CD14-positive monocyte (primary cell): ENCODE data around the gene RPRD1A. TPM values are rescaled to one million over a fixed set of nuclear protein-coding genes. Genes with fewer than 3 reads are reported as not detected.
"Not testable (repeated sequence)": the region's sequence is repeated elsewhere in the genome, so short reads cannot be mapped to it uniquely, and the experiment has no call there.

ENCODE experiments used
- DNase-seq, 3 donors: peaks; one replicate each; pipeline ENCODE4 v3.0.0-alpha.2; 2011 to 2022
- H2AFZ ChIP-seq: 2 replicates; pipeline ENCODE4 v1.6.0; 2012; ENCODE audit warnings: mild to moderate bottlenecking, low read depth, low read length, inconsistent platforms; ENCODE audit not compliant: insufficient read depth, poor library complexity, severe bottlenecking
- H3K27ac ChIP-seq, 2 donors: 1 replicate in 1 of 2; 2 replicates in 1 of 2; pipeline ENCODE4 v1.5.1; 2012 to 2013; ENCODE audit warnings: low read length in 2 of 2, control low read depth in 1 of 2, inconsistent platforms in 1 of 2, low read depth in 1 of 2, mild to moderate bottlenecking in 1 of 2
- H3K27me3 ChIP-seq, 2 donors: one replicate each; pipeline versions ENCODE4 v1.6.0 to v1.6.1; 2011 to 2013; ENCODE audit warnings: low read length in 2 of 2; ENCODE audit not compliant: control insufficient read depth in 2 of 2, insufficient read depth in 2 of 2
- H3K36me3 ChIP-seq, 2 donors: replicated peaks in 1 of 2; 1 replicate in 1 of 2; 2 replicates in 1 of 2; pipeline versions ENCODE4 v1.5.1 to v1.6.1; 2012 to 2013; ENCODE audit warnings: low read length in 2 of 2, control low read depth in 1 of 2, inconsistent platforms in 1 of 2, mild to moderate bottlenecking in 1 of 2; ENCODE audit not compliant: insufficient read depth in 2 of 2, control insufficient read depth in 1 of 2
- H3K4me1 ChIP-seq, 2 donors: 1 replicate in 1 of 2; 2 replicates in 1 of 2; pipeline versions ENCODE4 v1.5.1 to v1.6.1; 2012 to 2013; ENCODE audit warnings: low read length in 2 of 2, control low read depth in 1 of 2, inconsistent platforms in 1 of 2, mild to moderate bottlenecking in 1 of 2, moderate library complexity in 1 of 2; ENCODE audit not compliant: insufficient read depth in 2 of 2, control insufficient read depth in 1 of 2
- H3K4me2 ChIP-seq: replicated peaks from 2 replicates; pipeline ENCODE3; 2012; ENCODE audit warnings: low read length, moderate library complexity, mild to moderate bottlenecking; ENCODE audit not compliant: poor library complexity, severe bottlenecking; ENCODE audit errors: extremely low read depth
- H3K4me3 ChIP-seq, 3 experiments: fragments of 200-600 bp in 1 of 3; sonication (generic) in 1 of 3; replicated peaks in 1 of 3; 1 replicate in 2 of 3; 2 replicates in 1 of 3; pipeline ENCODE4 v1.5.1; 2011 to 2013; ENCODE audit warnings: low read length in 3 of 3, mild to moderate bottlenecking in 3 of 3, control low read depth in 2 of 3, low read depth in 2 of 3, inconsistent platforms in 1 of 3, moderate library complexity in 1 of 3
- H3K79me2 ChIP-seq: 2 replicates; pipeline ENCODE4 v1.6.0; 2012; ENCODE audit warnings: mild to moderate bottlenecking, control low read depth, inconsistent platforms, low read length, moderate library complexity; ENCODE audit not compliant: insufficient read depth
- H3K9ac ChIP-seq: 2 replicates; pipeline ENCODE4 v1.6.0; 2017; ENCODE audit warnings: low read length, mild to moderate bottlenecking; ENCODE audit not compliant: insufficient read depth, poor library complexity, severe bottlenecking
- H3K9me3 ChIP-seq, 2 donors: replicated peaks in 1 of 2; 1 replicate in 1 of 2; 2 replicates in 1 of 2; pipeline versions ENCODE4 v1.5.1 to v1.6.1; 2012 to 2013; ENCODE audit warnings: low read length in 2 of 2, control low read depth in 1 of 2; ENCODE audit not compliant: control insufficient read depth in 1 of 2, insufficient read depth in 1 of 2
- H4K20me1 ChIP-seq: 2 replicates; pipeline ENCODE4 v1.6.0; 2012; ENCODE audit warnings: mild to moderate bottlenecking, low read length, control low read depth, moderate library complexity; ENCODE audit not compliant: insufficient read depth
- H3K27ac Mint-ChIP-seq, 7 donors: one replicate each; pipeline ENCODE4 v1.8.0; 2020; ENCODE audit warnings: mild to moderate bottlenecking in 7 of 7, mixed read lengths in 7 of 7, moderate library complexity in 6 of 7, inconsistent platforms in 2 of 7
- H3K27me3 Mint-ChIP-seq, 3 donors: one replicate each; pipeline ENCODE4 v1.8.0; 2021 to 2022; ENCODE audit warnings: low read depth in 3 of 3, mild to moderate bottlenecking in 3 of 3, mixed read lengths in 3 of 3, moderate library complexity in 3 of 3, inconsistent platforms in 1 of 3
- H3K36me3 Mint-ChIP-seq, 2 donors: one replicate each; pipeline ENCODE4 v1.8.0; 2020; ENCODE audit warnings: mixed read lengths in 2 of 2, inconsistent platforms in 1 of 2, mild to moderate bottlenecking in 1 of 2
- H3K4me1 Mint-ChIP-seq: one replicate; pipeline ENCODE4 v1.8.0; 2020; ENCODE audit warnings: mild to moderate bottlenecking, mixed read lengths
- H3K4me3 Mint-ChIP-seq, 2 donors: one replicate each; pipeline ENCODE4 v1.8.0; 2020; ENCODE audit warnings: mild to moderate bottlenecking in 2 of 2, mixed read lengths in 2 of 2, moderate library complexity in 1 of 2
- H3K9me3 Mint-ChIP-seq, 7 donors: one replicate each; pipeline ENCODE4 v1.8.0; 2020 to 2022; ENCODE audit warnings: mixed read lengths in 7 of 7, mild to moderate bottlenecking in 6 of 7, moderate library complexity in 6 of 7, inconsistent platforms in 2 of 7
- WGBS: methylation state at CpG from one replicate; pipeline ENCODE4 v1.1.5; 2013; ENCODE audit warnings: missing lambda C conversion rate; ENCODE audit not compliant: insufficient coverage; 5-methylcytosine and 5-hydroxymethylcytosine counted together
- intact Hi-C, 2 donors: fragments of 100-400 bp; cut with micrococcal nuclease; formaldehyde crosslinking; loops; one replicate each; pipeline versions ENCODE4 v1.15.0 to v1.15.1; 2023
- polyA plus RNA-seq, 3 donors: library from polyadenylated mRNA; depleted of rRNA in 1 of 3; unstranded in 2 of 3; stranded (reverse) in 1 of 3; fragments of 300-500 nt in 2 of 3; fragments of >200 nt in 1 of 3; fragmentation: Illumina TruSeq in 2 of 3; gene quantifications; 1 replicate in 2 of 3; 2 replicates in 1 of 3; pipeline ENCODE4 v1.2.3, GENCODE V29; 2012 to 2021
- TF ChIP-seq, protein P1 (sequence below): fragments of 200-600 bp; IDR thresholded peaks from one replicate; pipeline ENCODE4 v1.8.0; 2022; ENCODE audit warnings: antibody characterized with exemption, mild to moderate bottlenecking

RPRD1A gene
- polyA plus RNA-seq, 3 donors = 10.0 to 30.3 (median 10.9) TPM

DNA sequence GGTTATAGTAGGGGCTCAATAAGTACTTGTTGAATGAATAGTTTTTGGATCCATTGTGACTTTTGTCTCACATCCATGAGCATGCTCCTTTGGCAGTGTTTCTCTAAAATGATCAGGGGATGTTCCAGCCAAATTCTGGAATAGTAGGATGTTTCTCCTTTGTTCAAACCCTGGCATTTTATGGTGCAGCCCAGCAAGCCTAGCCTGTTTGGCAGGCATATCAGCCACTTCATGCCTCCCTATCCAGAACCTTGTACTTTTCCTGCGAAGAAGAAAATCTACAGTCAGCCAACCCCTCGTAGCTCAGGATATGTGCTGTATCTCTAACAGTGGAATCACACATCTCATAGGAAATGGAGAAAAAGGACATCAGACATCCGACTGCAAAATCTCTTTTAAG is 27.1 kb upstream of the RPRD1A start:
- no peak overlapping the region for H3K9ac ChIP-seq
- WGBS = no CpG with 5 or more reads among the region's 3 CpGs
- no peaks in the 10 kb centered on the region for H3K36me3 Mint-ChIP-seq
- peaks cover 0 to 5% (median 1%) of the 10 kb centered on the region in 3 donors for H3K27me3 Mint-ChIP-seq
- no peaks in the 10 kb centered on the region for H3K4me1 ChIP-seq
- no peaks in the 10 kb centered on the region for H3K36me3 ChIP-seq
- TF ChIP-seq, protein P1, sequence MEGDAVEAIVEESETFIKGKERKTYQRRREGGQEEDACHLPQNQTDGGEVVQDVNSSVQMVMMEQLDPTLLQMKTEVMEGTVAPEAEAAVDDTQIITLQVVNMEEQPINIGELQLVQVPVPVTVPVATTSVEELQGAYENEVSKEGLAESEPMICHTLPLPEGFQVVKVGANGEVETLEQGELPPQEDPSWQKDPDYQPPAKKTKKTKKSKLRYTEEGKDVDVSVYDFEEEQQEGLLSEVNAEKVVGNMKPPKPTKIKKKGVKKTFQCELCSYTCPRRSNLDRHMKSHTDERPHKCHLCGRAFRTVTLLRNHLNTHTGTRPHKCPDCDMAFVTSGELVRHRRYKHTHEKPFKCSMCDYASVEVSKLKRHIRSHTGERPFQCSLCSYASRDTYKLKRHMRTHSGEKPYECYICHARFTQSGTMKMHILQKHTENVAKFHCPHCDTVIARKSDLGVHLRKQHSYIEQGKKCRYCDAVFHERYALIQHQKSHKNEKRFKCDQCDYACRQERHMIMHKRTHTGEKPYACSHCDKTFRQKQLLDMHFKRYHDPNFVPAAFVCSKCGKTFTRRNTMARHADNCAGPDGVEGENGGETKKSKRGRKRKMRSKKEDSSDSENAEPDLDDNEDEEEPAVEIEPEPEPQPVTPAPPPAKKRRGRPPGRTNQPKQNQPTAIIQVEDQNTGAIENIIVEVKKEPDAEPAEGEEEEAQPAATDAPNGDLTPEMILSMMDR = no peak
- H3K9me3 Mint-ChIP-seq = no peaks in the 10 kb centered on the region
- no peaks in the 10 kb centered on the region for H3K27me3 ChIP-seq
- no peak overlapping the region for H3K27ac Mint-ChIP-seq
- DNase-seq = no peak
- intact Hi-C loops = no loop called here
- H3K4me3 Mint-ChIP-seq = no peak overlapping the region
- H3K4me2 ChIP-seq = no peak overlapping the region
- no peak overlapping the region for H3K4me3 ChIP-seq
- no peak overlapping the region for H3K27ac ChIP-seq
- H3K79me2 ChIP-seq = no peaks in the 10 kb centered on the region
- no peaks in the 10 kb centered on the region for H4K20me1 ChIP-seq
- no peaks in the 10 kb centered on the region for H3K9me3 ChIP-seq
- no peaks in the 10 kb centered on the region for H3K4me1 Mint-ChIP-seq
- no peak overlapping the region for H2AFZ ChIP-seq

DNA sequence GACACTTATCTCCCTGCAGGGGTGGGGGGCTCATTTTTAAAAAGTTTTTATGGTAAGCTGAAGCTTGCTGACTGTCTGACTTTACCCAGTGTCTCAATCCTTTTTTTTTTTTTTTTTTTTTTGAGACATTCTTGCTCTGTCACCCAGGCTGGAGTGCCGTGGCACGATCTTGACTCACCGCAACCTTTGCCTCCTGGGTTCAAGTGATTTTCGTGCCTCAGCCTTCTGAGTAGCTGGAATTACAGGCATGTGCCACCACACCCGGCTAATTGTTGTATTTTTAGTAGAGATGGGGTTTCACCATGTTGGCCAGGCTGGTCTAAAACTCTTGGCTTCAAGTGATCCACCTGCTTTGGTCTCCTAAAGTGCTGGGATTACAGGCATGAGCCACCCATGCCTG is 24.8 kb upstream of the RPRD1A start:
- H3K9me3 Mint-ChIP-seq, H3K27me3 ChIP-seq, H3K4me1 ChIP-seq, H3K27me3 Mint-ChIP-seq, H3K4me1 Mint-ChIP-seq, H3K9me3 ChIP-seq, H3K4me2 ChIP-seq, H3K36me3 ChIP-seq, H3K27ac ChIP-seq, H3K4me3 Mint-ChIP-seq, H3K36me3 Mint-ChIP-seq, H3K27ac Mint-ChIP-seq, DNase-seq, H2AFZ ChIP-seq, H4K20me1 ChIP-seq, H3K9ac ChIP-seq, H3K4me3 ChIP-seq, intact Hi-C loops, H3K79me2 ChIP-seq: not testable (repeated sequence)
- 100% methylated on average over 2 of the region's 5 CpGs for WGBS
